AG08395 (cell line): ENCODE data around the gene LYL1.

Experiments
- DNase-seq: peaks from one replicate; pipeline ENCODE4 v3.0.0; 2012; ENCODE audit warnings: mixed read lengths, low spot score

The LYL1 gene

DNA sequence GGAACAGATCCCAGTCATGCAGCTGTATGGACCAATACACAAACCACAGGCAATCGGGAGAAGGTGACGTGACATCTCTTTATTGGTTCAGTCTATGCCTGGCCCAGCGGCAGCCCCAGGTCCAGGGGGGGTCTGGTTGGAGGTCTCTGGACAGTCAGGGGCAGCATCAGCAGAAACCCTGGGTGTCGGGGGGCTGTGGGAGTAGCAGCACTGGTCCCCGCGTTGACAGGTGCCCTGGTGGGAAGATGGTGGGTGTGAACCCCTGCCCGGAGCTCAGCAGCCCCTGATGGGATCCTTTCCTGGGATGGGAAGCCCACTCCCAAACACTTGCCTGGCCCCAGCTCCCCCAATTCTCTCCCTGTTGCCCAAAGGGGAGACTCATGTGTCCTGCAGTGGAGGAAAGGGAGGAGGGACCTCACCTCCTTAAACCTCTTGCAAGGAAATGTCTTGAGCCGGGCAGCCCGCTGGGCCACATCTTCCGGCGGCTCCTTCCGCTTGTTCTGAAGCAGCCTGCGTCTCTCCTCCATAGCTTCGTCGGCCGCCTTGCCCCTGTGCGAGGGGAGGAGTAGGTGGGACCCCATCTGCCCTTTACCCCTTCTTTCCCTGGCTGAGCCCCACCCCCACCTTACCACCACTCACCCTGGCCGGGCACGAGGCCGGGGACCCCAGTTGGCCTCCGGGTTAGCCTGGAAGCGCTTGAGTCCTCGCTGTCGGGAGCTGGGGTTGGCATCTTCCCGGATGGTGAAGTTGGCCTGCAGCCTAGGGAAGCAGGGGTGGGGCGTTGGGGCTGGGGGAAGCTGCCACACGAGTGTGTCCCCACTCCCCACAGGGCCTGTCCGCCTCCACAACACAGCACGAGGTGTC lies 2.4 kb upstream of the LYL1 start:
- DNase-seq, result no peak

DNA sequence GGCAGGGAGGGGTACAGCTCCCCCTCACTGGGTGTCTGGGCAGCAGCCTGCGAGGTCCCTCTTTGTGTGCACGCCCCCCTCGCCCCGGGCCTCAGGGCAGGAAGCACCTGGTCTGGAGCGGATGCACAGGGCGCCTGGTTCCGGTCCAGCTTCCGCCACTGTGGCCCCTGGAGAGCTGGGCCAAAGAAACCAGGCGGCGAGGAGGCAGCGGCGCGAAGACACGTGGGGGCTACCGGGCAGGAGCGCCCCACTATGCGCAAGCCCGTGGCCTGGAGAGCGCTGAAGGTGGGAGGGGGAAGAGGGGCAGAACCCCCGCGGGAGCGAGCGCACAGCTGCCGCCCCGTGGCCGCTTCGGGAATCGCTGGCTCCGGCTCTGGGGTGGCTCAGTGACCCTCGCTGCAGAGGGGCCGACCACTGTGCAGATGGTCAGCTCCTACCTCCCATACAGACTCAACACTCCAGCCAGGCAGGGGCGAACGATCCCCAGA lies 1.7 kb upstream of the LYL1 start:
- no peak for DNase-seq

DNA sequence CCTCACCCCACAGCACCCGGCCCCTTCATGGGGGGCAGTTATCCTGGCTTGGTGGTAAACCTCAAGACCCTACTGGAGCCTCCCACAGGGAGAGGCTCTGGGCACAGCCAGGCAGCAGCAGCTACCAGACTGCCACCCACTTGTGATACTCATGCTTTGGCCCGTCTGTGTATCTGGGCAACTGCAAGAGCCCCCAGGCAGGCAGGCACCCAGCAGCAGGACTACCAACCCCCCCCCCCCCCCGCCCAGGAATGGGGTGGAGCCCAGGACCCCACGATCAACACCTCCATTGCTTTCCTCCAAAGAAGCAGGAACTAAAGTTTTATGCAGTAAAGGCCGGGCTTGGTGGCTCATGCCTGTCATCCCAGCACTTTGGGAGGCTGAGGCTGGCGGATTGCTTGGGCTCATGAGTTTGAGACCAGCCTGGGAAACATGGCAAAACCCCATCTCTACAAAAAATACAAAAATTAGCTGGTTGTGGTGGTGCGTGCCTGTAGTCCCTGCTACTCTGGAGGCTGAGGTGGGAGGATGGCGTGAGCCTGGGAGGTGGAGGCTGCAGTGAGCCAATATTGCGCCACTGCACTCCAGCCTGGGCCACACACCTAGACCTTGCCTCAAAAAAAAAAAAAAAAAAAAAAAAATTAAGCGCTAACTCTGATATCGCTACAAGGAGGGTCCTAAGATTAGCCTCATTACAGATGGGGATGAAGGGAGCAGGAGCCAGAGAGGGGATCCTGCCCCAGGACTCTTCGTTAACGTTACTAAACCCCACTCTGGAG lies 1.1 kb upstream of the LYL1 start:
- DNase-seq, result no peak

DNA sequence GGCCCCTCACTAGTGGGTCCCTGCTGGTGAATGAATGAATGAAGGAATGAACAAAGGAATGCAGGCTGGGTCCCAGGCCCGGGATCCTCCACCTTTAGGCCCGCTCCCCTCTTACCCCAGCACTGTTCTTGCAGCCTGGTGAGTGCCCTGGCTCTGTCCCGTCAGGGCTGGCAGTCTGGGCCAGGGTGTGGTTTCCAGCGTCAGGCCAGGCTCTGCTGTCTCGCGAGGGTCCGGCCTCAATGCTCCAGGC lies 317 bp downstream of the LYL1 start:
- DNase-seq, result no peak

DNA sequence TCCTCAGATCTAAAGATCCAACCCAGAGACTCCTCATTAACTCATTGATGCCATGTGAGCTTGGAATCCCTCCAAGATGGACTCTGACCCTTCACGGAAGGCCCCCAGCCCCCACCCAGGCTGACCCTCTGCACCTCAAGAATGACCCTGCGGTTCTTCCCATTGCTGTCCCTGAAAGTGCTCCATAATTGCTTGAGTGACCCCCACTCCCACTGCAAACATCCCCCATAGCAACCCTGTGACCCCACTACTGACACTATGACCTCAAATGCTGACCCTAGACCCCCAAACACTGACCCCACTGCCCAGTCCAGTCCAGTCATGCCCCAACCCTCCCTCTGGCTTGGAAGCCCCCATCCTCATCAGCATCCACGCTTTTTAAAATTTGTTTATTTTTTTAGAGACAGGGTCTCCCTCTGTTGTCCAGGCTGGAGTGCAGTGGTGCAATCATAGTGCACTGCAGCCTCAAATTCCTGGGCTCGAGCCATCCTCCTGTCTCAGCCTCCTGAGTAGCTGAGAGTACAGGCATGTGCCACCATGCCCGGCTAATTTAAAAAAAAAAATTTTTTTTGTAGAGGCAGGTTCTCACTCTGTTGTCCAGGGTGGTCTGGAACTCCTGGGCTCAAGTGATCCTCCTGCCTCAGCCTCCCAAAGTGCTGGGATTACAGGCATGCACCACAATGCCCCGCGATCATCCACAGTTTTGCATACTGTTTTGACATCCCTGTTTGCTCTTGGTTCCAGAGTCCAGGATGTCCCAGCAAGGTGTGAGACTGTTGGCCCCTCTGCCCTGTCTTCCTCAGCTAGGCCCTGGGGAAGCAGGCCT lies 855 bp downstream of the LYL1 start:
- no peak for DNase-seq

DNA sequence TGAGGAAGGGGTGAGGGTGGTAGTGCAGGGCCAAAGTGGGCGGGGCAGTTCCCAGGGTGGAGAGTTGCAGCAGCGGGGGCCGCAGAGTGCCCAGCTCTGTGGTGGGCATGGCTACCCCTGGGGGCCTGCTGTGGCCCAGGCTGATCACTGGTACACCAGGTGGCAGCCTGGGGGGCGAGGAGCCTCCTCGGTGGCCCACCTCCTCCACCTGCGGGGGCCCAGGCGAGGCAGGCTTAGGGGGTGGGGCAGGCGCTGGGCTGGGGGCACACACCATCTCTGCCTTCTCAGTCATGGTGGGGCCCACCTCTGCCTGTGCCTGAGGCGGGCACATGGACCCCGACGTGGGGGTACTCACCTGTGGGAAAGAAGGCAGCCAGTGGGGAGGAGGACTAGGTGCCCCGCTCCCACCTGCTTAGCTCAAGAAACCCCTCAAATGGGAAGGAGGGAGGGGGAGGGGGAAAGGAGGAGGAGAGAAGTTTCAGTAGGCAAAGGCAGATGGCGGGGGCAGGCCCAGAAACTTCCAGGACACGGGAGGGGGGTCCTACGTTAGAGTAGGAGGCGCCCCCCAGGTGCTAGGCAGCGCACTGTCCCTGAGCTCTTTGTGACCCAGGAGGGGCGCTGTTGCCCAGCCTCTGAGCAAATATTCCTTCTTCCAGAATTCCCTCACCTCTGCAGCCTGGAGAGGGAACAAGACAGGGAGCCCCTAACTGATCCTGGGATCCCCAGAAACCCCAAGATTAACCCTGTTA lies 1.6 kb downstream of the LYL1 start:
- no peak for DNase-seq

DNA sequence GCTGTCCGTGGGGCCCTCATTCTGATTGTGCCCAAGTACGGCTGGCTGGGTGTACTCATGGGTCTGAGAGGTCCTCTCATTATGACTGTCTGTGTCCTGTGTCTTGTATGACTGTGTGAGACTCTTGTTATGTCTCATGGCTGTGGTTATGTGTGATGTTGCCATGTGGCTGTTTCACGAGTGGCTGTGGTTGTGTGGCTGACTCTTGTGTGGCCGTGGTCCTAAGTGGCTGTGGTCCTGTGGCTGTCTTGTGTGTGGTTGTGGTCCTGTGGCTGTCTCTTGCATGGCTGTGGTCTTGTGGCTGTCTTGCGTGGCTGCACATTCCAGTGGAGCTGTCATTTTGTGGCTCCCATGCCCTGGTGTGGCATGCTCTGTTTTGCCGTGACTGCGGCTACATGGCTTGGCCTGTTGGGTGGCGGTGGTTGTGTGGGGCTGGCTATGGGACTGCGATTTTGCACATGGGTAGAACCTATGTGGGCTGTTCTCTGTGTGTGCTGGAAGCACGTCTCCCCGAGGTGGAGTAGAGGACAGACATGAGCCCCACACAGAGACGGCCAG lies 2.5 kb downstream of the LYL1 start:
- DNase-seq, result no peak

DNA sequence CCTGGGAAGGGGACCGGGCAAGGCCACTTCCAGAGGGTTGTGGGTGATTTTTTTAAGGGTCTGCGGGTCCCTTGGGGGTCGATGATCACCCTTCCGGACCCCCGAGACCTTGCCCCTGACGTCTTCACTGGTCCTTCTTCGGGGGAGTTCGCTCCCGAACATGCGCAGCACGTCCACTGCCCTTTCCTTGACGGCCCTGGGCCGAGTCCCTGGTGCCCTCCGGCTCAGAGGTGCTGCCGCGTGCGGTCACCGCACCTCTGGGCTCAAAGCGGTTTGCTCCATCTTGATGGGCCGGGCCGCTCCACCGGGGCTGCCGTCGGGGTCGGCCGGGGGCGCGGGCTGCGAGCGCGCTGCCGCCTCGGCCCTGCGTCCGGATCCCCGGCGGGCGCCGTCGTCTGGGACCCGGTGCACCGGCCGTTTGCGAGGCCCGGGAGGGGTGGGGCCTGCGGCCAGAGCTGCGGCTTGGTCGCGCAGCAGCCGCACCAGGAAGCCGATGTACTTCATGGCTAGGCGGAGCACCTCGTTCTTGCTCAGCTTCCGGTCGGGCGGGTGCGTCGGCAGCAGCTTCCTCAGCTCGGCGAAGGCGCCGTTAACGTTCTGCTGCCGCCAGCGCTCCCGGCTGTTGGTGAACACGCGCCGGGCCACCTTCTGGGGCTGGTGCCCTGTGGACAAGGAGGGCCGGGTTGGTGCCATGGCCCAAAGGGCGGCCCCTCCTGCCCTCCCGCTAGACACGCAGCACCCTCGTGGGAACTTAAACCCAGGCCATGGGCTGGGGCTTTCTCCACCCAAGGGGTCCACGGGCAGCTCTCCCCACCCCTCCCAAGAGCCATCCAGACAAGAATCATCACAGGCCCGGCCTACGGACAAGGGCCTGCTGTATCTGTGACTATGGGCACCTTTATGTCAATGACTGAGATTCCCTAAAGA lies 3.3 kb downstream of the LYL1 start:
- peak; percentile 66 for DNase-seq

DNA sequence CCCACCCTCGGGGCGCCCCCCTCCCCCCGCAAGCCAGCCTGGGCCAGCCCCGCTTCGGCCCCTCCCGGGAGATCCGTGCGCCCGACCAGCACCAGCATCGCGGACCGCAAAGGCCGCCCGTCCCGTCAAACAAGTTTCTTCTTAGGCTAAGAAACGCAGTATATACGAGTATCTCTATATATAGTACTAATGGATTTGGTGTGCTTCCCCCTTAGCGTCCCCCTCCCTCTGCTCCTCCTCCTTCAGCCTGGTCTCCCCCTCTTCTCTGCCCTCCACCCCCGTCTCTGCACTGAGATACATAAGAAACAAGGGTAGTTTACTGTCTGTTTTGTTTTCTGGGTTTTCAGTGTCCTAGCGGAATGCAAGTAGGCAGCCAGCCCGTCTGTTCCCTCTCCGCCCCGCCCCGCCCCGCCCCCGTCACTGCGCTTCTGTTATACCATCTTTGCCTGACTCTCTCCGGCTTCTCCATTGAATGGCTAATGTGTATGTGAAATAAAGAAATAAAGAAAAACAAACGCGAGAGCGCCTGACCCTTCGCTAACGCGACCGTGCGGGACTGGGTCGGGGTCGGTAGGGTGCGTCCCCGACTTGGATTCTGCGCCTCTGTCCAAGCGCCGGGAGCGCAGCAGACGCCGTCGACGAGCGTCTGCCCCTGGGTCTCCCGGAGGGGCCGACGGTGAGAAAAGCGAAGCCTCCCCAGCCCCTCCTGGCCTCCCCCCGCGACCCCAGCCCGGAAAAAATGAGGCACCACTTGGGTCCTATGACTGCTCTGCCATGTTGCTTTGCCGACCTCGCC lies 4.2 kb downstream of the LYL1 start:
- DNase-seq, result peak; percentile 79

DNA sequence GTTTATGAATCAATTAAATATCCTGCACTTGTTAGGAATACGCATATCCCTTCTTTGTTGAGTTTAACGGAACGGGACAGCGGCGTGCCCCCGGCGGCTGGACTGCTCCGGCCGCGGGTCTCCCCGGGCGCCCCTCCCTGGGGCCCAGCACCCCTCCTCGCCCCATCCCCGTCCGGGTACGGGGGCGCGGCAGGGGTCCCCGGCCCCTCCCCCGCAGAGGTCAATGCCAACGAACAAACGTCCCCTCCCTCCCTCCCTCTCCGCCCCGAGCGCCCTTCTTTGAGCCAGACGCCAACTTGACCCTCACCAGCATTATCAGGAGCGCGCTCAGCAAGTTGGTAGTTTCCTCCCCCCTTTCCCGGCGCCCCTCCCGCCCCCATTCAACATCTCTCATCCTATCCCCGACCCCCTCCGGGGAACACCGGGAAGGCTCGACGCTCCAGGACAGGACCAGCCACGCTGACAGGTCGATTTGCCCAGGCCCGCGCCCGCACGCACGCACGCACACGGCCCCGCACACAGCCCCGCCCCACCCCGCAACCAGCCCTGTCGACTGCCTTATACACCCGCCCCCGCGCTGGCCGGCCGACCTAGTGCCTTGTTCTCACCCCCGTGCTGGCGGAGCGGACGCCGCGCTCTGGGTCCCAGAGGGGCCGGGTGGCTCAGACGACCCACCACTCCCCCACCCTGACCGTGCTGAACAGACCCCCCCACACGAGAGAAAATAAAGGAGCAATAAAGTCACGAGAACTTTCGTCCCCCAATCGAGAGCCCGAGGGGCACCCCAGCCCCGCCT lies 5.0 kb downstream of the LYL1 start:
- no peak for DNase-seq

DNA sequence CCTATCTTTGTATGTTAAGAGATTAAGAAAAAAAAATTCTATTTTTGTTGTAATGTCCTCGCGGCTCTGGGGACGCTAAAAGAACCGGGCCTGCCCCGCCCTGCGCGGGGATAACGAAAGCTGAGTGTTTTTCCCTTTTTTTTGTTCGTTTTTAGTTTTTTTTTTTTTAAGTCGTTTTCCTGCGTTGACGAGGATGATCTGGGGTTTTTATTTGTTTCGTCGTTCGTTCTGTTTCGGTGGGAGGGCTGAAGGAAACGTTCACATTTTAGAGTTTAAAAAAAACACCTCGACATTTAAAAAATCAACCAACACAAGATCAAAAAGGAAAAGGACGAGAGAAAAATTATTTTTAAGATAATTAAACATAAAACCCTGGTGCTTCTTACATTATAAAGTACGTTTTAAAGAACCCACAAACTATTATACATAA lies 5.6 kb downstream of the LYL1 start:
- no peak for DNase-seq

DNA sequence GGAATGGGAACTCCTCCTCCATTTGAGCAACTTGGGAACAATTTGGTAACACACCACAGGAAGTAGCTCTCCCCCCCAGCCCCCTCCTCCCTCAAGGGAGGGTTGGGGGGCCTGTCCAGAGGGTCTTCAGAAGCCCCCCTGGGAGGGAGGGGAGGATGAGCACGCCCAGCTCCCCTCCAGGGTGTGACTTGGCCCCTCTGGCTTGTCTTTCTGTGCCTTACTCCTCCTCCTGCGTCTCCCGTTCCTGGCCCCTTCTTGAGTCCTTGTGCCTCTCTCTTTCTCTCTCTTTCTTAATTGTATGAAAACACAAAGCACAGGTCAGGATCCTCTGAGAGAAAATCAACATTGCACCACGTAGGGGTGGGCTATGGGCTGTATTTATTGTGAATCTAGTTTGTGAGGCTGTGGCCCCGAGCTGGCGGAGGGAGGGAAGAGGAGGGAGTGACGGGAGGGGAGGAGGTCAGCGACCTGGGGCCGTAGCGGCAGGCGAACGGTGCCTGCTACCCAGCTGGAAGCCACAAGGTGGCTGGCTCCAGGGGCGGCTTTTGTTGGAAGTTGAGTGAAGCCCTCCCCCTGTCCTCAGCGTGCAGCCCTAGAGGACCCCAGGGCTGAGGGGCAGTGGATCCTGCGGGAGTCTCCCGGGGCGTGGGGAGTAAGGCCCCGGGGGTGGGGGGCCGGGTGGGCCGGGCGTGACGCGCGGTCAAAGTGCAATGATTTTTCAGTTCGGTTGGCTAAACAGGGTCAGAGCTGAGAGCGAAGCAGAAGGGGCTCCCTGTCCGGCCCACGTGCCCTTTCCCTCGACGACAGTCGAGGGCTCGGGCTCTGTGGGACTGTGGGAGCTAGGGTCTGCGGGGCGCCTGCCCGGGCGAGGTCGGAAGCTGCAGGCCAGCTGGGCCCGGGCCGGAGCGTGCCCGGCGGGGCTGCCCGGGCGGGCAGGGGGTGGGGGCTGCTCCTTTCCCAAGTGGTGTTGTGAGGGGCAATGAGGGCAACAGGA lies 6.4 kb downstream of the LYL1 start:
- DNase-seq, result no peak

DNA sequence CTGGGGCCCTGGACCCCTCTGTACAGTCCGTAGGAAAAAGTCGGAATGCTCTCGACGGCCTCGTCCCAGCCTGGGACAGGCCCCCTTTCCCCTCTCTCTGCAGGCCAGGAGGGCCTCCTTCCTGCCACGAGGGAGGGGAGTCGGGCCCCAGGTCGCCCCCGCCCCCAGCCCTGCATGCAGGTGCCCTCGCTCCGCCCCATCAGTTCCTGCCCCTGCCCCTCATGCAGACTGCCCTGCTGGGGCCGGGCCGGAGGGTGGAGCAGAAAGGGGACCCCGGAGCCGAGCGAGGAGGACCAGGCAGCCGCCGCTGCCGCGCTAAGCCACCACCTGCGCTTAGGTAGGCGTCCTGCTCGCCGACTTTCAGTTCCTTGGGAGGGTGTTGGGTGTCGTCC lies 7.3 kb downstream of the LYL1 start:
- no peak for DNase-seq

DNA sequence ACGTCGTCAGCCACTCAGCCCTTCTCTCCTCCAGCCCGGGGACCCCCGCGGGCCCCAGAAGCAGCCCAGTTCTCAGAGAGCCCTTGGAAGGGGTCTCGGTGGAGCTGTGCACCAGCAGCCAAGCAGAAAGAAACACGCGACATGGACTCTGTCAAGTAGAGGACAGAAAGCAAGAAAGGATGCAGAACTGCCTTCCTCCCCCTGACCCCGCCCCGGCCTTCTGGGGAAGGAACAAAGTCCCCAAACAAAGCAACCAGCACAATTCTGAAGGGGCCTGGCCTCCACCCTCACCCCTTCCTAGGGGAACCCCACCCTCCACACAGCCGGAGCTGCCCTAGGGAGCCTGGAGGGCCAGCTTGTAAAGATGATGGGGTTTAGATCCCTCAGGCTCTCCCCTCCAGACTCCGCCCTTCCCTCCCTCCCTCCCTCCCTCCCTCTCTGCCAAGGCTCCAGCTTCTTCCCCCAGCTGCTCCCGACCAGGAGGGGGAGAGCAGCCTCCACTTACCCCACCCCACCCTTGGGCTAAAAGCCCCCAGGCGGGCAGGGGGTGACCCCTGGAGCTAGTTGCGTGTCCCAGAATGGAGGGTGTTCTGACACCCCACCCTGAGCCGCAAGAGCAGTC lies 7.8 kb downstream of the LYL1 start:
- DNase-seq, result no peak

DNA sequence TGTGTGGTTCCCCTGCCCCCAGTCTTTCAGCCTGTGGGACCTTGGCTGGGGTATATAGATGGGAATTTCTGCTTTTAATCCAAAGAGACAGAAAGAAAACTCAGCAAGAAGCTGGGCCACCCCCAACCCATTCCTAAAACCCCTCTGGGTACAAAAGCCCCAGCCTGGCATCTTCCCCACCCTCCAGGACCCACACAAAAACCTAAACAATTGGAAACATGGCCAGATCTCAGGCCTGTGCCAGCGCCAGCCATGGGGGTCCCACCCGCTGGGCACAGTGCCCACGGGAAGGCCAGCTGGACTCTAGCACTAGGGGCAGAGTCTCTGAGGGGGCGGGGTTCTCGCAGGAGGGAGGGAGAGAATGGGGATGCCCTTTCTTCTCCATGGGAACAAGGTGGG lies 8.6 kb downstream of the LYL1 start:
- no peak for DNase-seq

DNA sequence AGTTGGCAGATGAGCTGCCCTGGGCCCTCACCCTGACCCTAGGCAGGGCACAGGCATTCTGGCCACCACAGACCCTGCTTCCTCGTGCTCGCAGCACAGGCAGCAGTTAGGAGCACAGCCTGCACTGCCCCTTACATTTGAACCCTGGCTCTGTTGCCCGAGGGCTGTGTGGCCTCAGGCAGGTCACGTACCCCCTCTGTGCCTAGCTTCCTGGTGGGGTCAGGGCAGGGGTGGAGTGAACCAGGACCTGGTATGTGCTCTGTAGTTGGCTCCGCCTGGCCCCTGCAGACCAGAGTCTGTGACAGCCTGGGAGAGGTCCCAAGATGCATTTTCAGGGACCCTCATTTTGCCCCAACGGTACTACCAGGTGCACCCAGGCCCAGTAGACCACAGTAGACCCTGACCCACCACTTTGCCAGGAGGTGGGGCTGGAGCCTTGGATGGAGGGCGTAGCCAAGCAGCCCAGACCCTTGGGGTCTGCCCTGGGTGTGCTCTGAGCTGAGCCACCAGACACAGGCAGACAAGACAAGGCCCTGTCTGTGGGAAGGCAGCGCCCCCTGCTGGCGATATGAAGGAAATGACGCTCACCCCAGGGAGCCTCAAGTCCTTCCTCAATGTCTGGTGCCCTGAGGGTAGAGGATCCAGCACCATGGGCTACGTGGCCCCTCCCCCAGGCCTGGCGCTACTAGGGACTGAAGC lies 9.1 kb downstream of the LYL1 start:
- DNase-seq, result peak; percentile 91
